HEK293 (cell line): ENCODE measurements around the gene SESN2.
A peak's percentile ranks its signal among the peaks of the same experiment; 100 is the strongest.

Source experiments
- BCL11A ChIP-seq: fragments of 450-650 bp; formaldehyde crosslinking; IDR thresholded peaks from 2 replicates; pipeline ENCODE4 v1.5.1; 2016; ENCODE audit warnings: low read depth, missing biosample characterization, missing genetic modification characterization
- HOXC10 ChIP-seq: sonication (generic); formaldehyde crosslinking; IDR thresholded peaks from 2 replicates; pipeline ENCODE4 v1.8.1; 2023; ENCODE audit warnings: mild to moderate bottlenecking, missing genetic modification reagents
- KLF1 ChIP-seq: fragments of 450-650 bp; formaldehyde crosslinking; IDR thresholded peaks from 2 replicates; pipeline ENCODE4 v1.5.1; 2016; ENCODE audit warnings: missing biosample characterization, missing genetic modification characterization
- KLF16 ChIP-seq: fragments of 450-650 bp; formaldehyde crosslinking; IDR thresholded peaks from 2 replicates; pipeline ENCODE4 v1.5.1; 2017; ENCODE audit warnings: missing biosample characterization, missing genetic modification characterization
- MEIS1 ChIP-seq: sonication (generic); formaldehyde crosslinking; IDR thresholded peaks from 2 replicates; pipeline ENCODE4 v1.8.1; 2022; ENCODE audit warnings: missing genetic modification reagents, mild to moderate bottlenecking, borderline replicate concordance
- PRDM6 ChIP-seq: fragments of 450-650 bp; formaldehyde crosslinking; IDR thresholded peaks from 2 replicates; pipeline ENCODE4 v1.5.1; 2017; ENCODE audit warnings: missing biosample characterization, missing genetic modification characterization
- SETDB1 ChIP-seq: IDR thresholded peaks from one replicate; pipeline ENCODE4 v1.6.1; 2017; ENCODE audit warnings: mild to moderate bottlenecking, low read length, moderate library complexity, mixed read lengths; ENCODE audit not compliant: insufficient read length
- ZBTB21 ChIP-seq: fragments of 450-650 bp; formaldehyde crosslinking; IDR thresholded peaks from 2 replicates; pipeline ENCODE4 v1.5.1; 2017; ENCODE audit warnings: missing biosample characterization, missing genetic modification characterization
- ZEB2 ChIP-seq: fragments of 450-650 bp; formaldehyde crosslinking; IDR thresholded peaks from 2 replicates; pipeline ENCODE4 v1.5.1; 2016; ENCODE audit warnings: missing biosample characterization, missing genetic modification characterization
- ZFP3 ChIP-seq: fragments of 450-650 bp; formaldehyde crosslinking; IDR thresholded peaks from 2 replicates; pipeline ENCODE4 v1.5.1; 2016; ENCODE audit warnings: low read depth, missing biosample characterization, missing genetic modification characterization
- ZFP69B ChIP-seq: fragments of 450-650 bp; formaldehyde crosslinking; IDR thresholded peaks from 2 replicates; pipeline ENCODE4 v1.5.1; 2016; ENCODE audit warnings: missing biosample characterization, missing genetic modification characterization
- ZNF133 ChIP-seq: fragments of 450-650 bp; formaldehyde crosslinking; IDR thresholded peaks from 2 replicates; pipeline ENCODE4 v1.5.1; 2016; ENCODE audit warnings: missing biosample characterization, missing genetic modification characterization
- ZNF146 ChIP-seq: fragments of 450-650 bp; formaldehyde crosslinking; IDR thresholded peaks from 2 replicates; pipeline ENCODE4 v1.5.1; 2016; ENCODE audit warnings: missing biosample characterization, missing genetic modification characterization
- ZNF155 ChIP-seq: fragments of 450-650 bp; formaldehyde crosslinking; IDR thresholded peaks from 2 replicates; pipeline ENCODE4 v1.5.1; 2016; ENCODE audit warnings: missing biosample characterization, missing genetic modification characterization
- ZNF2 ChIP-seq: fragments of 450-650 bp; formaldehyde crosslinking; IDR thresholded peaks from 2 replicates; pipeline ENCODE4 v1.5.1; 2016; ENCODE audit warnings: missing biosample characterization, missing genetic modification characterization
- ZNF214 ChIP-seq: fragments of 450-650 bp; formaldehyde crosslinking; IDR thresholded peaks from 2 replicates; pipeline ENCODE4 v1.5.1; 2017; ENCODE audit warnings: missing biosample characterization, mild to moderate bottlenecking, missing genetic modification characterization, borderline replicate concordance
- ZNF223 ChIP-seq: fragments of 450-650 bp; formaldehyde crosslinking; IDR thresholded peaks from 2 replicates; pipeline ENCODE4 v1.5.1; 2016; ENCODE audit warnings: missing biosample characterization, missing genetic modification characterization
- ZNF23 ChIP-seq: fragments of 450-650 bp; formaldehyde crosslinking; IDR thresholded peaks from 2 replicates; pipeline ENCODE4 v1.5.1; 2016; ENCODE audit warnings: missing biosample characterization, missing genetic modification characterization, borderline replicate concordance
- ZNF248 ChIP-seq: fragments of 450-650 bp; formaldehyde crosslinking; IDR thresholded peaks from 2 replicates; pipeline ENCODE4 v1.5.1; 2017; ENCODE audit warnings: missing biosample characterization, missing genetic modification characterization
- ZNF274 ChIP-seq, 2 experiments: fragments of 200-500 bp in 1 of 2; fragments of 450-650 bp in 1 of 2; sonication (Bioruptor generic) in 1 of 2; formaldehyde crosslinking in 1 of 2; IDR thresholded peaks; 2 replicates each; pipeline versions ENCODE4 v1.5.1 to v1.6.1; 2014 to 2016; ENCODE audit warnings: borderline replicate concordance in 1 of 2, inconsistent platforms in 1 of 2, low read length in 1 of 2, missing biosample characterization in 1 of 2, missing genetic modification characterization in 1 of 2
- ZNF335 ChIP-seq: fragments of 450-650 bp; formaldehyde crosslinking; conservative IDR thresholded peaks from 2 replicates; pipeline ENCODE4 v1.5.1; 2016; ENCODE audit warnings: missing biosample characterization, missing genetic modification characterization
- ZNF366 ChIP-seq: fragments of 450-650 bp; formaldehyde crosslinking; conservative IDR thresholded peaks from 2 replicates; pipeline ENCODE4 v1.5.1; 2016; ENCODE audit warnings: missing biosample characterization, missing genetic modification characterization
- ZNF48 ChIP-seq: fragments of 450-650 bp; formaldehyde crosslinking; IDR thresholded peaks from 2 replicates; pipeline ENCODE4 v1.5.1; 2016; ENCODE audit warnings: missing biosample characterization, missing genetic modification characterization
- ZNF510 ChIP-seq: fragments of 450-650 bp; formaldehyde crosslinking; IDR thresholded peaks from 2 replicates; pipeline ENCODE4 v1.5.1; 2018; ENCODE audit warnings: mild to moderate bottlenecking, missing genetic modification characterization, missing biosample characterization; ENCODE audit not compliant: insufficient replicate concordance
- ZNF555 ChIP-seq: fragments of 450-650 bp; formaldehyde crosslinking; conservative IDR thresholded peaks from 2 replicates; pipeline ENCODE4 v1.5.1; 2017; ENCODE audit warnings: missing biosample characterization, mild to moderate bottlenecking, missing genetic modification characterization, inconsistent platforms
- ZNF623 ChIP-seq: fragments of 450-650 bp; formaldehyde crosslinking; IDR thresholded peaks from 2 replicates; pipeline ENCODE4 v1.5.1; 2016; ENCODE audit warnings: missing biosample characterization, missing genetic modification characterization
- ZNF645 ChIP-seq: fragments of 450-650 bp; formaldehyde crosslinking; IDR thresholded peaks from 2 replicates; pipeline ENCODE4; 2016; ENCODE audit warnings: missing biosample characterization, missing genetic modification characterization
- ZNF704 ChIP-seq: fragments of 450-650 bp; formaldehyde crosslinking; IDR thresholded peaks from 2 replicates; pipeline ENCODE4 v1.5.1; 2016; ENCODE audit warnings: missing biosample characterization, missing genetic modification characterization
- ZNF768 ChIP-seq: fragments of 450-650 bp; formaldehyde crosslinking; IDR thresholded peaks from 2 replicates; pipeline ENCODE4 v1.5.1; 2018; ENCODE audit warnings: missing biosample characterization, mild to moderate bottlenecking, missing genetic modification characterization
- ZNF777 ChIP-seq: fragments of 450-650 bp; formaldehyde crosslinking; IDR thresholded peaks from 2 replicates; pipeline ENCODE4 v1.5.1; 2017; ENCODE audit warnings: missing biosample characterization, missing genetic modification characterization, borderline replicate concordance
- ZNF785 ChIP-seq: fragments of 450-650 bp; formaldehyde crosslinking; IDR thresholded peaks from 2 replicates; pipeline ENCODE4 v1.5.1; 2016; ENCODE audit warnings: missing biosample characterization, missing genetic modification characterization
- ZNF792 ChIP-seq: fragments of 450-650 bp; formaldehyde crosslinking; IDR thresholded peaks from 2 replicates; pipeline ENCODE4 v1.5.1; 2016; ENCODE audit warnings: missing biosample characterization, missing genetic modification characterization
- TF ChIP-seq, protein P1 (sequence below): fragments of 450-650 bp; formaldehyde crosslinking; IDR thresholded peaks from 2 replicates; pipeline ENCODE4 v1.5.1; 2016; ENCODE audit warnings: missing biosample characterization, missing genetic modification characterization
- TF ChIP-seq, protein P2 (sequence below): fragments of 450-650 bp; formaldehyde crosslinking; IDR thresholded peaks from 2 replicates; pipeline ENCODE4 v1.5.1; 2017; ENCODE audit warnings: missing biosample characterization, missing genetic modification characterization

Gene SESN2

GRCh38 chr1:28235755-28236655 is 23.3 kb upstream of the SESN2 start, which contains the start of gene ATP5IF1 (continued):
- no peak for TF ChIP-seq SETDB1
- TF ChIP-seq ZNF623: no peak
- no peak for TF ChIP-seq ZNF645 (tag by site-specific recombination)
- peak; percentile 76 for TF ChIP-seq ZNF2
- TF ChIP-seq ZNF155: no peak
- no peak for TF ChIP-seq ZBTB21
- TF ChIP-seq BCL11A (tag by site-specific recombination): no peak
- no peak for TF ChIP-seq ZNF785 (tag by site-specific recombination)
- peak; percentile 81; the same call in 1 of the 2 replicates for TF ChIP-seq ZNF792 (tag by site-specific recombination)
- no peak for TF ChIP-seq ZNF768 (tag by site-specific recombination)
- no peak for TF ChIP-seq ZNF248
- no peak for TF ChIP-seq ZNF777 (tag by site-specific recombination)
- no peak for TF ChIP-seq HOXC10 (CRISPR knock-in tag)
- TF ChIP-seq ZNF274 (IDR thresholded peaks at IDR 0.05; ENCODE audit: low read length): no peak
- TF ChIP-seq ZNF274 (tag by site-specific recombination; IDR thresholded peaks at IDR 0.05; ENCODE audit: borderline replicate concordance): no peak
- TF ChIP-seq ZNF214 (tag by site-specific recombination): no peak
- TF ChIP-seq ZFP3 (tag by site-specific recombination): no peak
- peak; percentile 59 for TF ChIP-seq ZNF335 (tag by site-specific recombination)
- TF ChIP-seq ZNF48: no peak
- no peak; the same call in 1 of the 2 replicates for TF ChIP-seq ZNF146 (tag by site-specific recombination)
- no peak for TF ChIP-seq ZNF23 (tag by site-specific recombination)
- TF ChIP-seq ZNF366: peak; percentile 92
- no peak for TF ChIP-seq ZNF133
- no peak; the same call in 1 of the 2 replicates for TF ChIP-seq KLF16 (tag by site-specific recombination)
- TF ChIP-seq, protein P1, sequence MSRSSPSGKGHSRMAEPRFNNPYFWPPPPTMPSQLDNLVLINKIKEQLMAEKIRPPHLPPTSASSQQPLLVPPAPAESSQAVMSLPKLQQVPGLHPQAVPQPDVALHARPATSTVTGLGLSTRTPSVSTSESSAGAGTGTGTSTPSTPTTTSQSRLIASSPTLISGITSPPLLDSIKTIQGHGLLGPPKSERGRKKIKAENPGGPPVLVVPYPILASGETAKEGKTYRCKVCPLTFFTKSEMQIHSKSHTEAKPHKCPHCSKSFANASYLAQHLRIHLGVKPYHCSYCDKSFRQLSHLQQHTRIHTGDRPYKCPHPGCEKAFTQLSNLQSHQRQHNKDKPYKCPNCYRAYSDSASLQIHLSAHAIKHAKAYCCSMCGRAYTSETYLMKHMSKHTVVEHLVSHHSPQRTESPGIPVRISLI: no peak
- no peak for TF ChIP-seq ZNF510 (tag by site-specific recombination)
- TF ChIP-seq MEIS1 (CRISPR knock-in tag): no peak
- no peak for TF ChIP-seq KLF1 (tag by site-specific recombination)
- peak; percentile 75 for TF ChIP-seq ZFP69B (tag by site-specific recombination)
- no peak for TF ChIP-seq PRDM6
- TF ChIP-seq ZNF704 (tag by site-specific recombination): no peak
- no peak for TF ChIP-seq ZNF555 (tag by site-specific recombination)
- no peak for TF ChIP-seq ZNF223 (tag by site-specific recombination)
- TF ChIP-seq, protein P2, sequence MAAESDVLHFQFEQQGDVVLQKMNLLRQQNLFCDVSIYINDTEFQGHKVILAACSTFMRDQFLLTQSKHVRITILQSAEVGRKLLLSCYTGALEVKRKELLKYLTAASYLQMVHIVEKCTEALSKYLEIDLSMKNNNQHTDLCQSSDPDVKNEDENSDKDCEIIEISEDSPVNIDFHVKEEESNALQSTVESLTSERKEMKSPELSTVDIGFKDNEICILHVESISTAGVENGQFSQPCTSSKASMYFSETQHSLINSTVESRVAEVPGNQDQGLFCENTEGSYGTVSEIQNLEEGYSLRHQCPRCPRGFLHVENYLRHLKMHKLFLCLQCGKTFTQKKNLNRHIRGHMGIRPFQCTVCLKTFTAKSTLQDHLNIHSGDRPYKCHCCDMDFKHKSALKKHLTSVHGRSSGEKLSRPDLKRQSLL (tag by site-specific recombination): no peak
- TF ChIP-seq ZEB2 (tag by site-specific recombination): 0 out of 2 replicates have a peak, but pooled peaks have one; percentile 39
